Brain microvascular endothelial cell (primary cell): Measurements from ENCODE around the gene GLDN.

Source experiments
- DNase-seq: peaks from one replicate; pipeline ENCODE4 v3.0.0-alpha.2; 2020
- H3K27ac ChIP-seq: fragments of 250-450 bp; sonication (Bioruptor Pico); 2 replicates; pipeline ENCODE4 v1.5.1; 2020; ENCODE audit warnings: mild to moderate bottlenecking, moderate library complexity
- H3K27me3 ChIP-seq: fragments of 250-450 bp; sonication (Bioruptor Pico); replicated peaks from 2 replicates; pipeline ENCODE4 v1.5.1; 2020; ENCODE audit warnings: mild to moderate bottlenecking
- H3K36me3 ChIP-seq: fragments of 250-450 bp; sonication (Bioruptor Pico); replicated peaks from 2 replicates; pipeline ENCODE4 v1.5.1; 2020; ENCODE audit warnings: mild to moderate bottlenecking
- H3K4me3 ChIP-seq: 2 replicates; pipeline ENCODE4 v1.5.1; 2011; ENCODE audit warnings: low read depth, mild to moderate bottlenecking, control low read depth, low read length, moderate library complexity
- CTCF ChIP-seq: IDR thresholded peaks from 2 replicates; pipeline ENCODE4 v1.5.1; 2011; ENCODE audit warnings: low read depth, mild to moderate bottlenecking, moderate library complexity, low read length, control low read depth, inconsistent platforms; ENCODE audit errors: missing control alignments
- in situ Hi-C: cut with HindIII; loops from 2 replicates; pipeline ENCODE4 v1.10.0; 2017; ENCODE audit warnings: low sequenced_read_pairs, low pct_ligation_motif_present

GLDN gene

GRCh38 chr15:51401872-51402517 lies 60.5 kb downstream of the GLDN start:
- Histone ChIP-seq H3K27ac (no peak overlapping the region), H3K4me3 (no peak overlapping the region), H3K36me3 (no peaks in the 10 kb centered on the region), H3K27me3 (peaks cover 36% of the 10 kb centered on the region)
- in situ Hi-C loops, result no loop called here
- peak; percentile 86 for TF ChIP-seq CTCF
- peak; percentile 40 for DNase-seq

- H3K4me3 ChIP-seq, result no peak overlapping the region
- no peaks in the 10 kb centered on the region for H3K36me3 ChIP-seq
- H3K27ac ChIP-seq, result no peak overlapping the region
- in situ Hi-C loops, result no loop called here
- peaks cover 31% of the 10 kb centered on the region for H3K27me3 ChIP-seq
- peak; percentile 73 for TF ChIP-seq CTCF
- peak; percentile 60 for DNase-seq
Observed at GRCh38 chr15:51403072-51403878, 61.8 kb downstream of the GLDN start.

- TF ChIP-seq CTCF, result no peak
- DNase-seq, result no peak
- in situ Hi-C loops, result no loop called here
- H3K27me3 ChIP-seq, result peaks cover 24% of the 10 kb centered on the region
- H3K36me3 ChIP-seq, result no peaks in the 10 kb centered on the region
- H3K4me3 ChIP-seq, result no peak overlapping the region
- no peak overlapping the region for H3K27ac ChIP-seq
Observed at GRCh38 chr15:51403946-51404695, 62.7 kb downstream of the GLDN start.

- no peaks in the 10 kb centered on the region for H3K36me3 ChIP-seq
- no peak overlapping the region for H3K4me3 ChIP-seq
- DNase-seq, result no peak
- H3K27me3 ChIP-seq, result peaks cover 18% of the 10 kb centered on the region
- in situ Hi-C loops, result no loop called here
- H3K27ac ChIP-seq, result no peak overlapping the region
- TF ChIP-seq CTCF, result no peak
Observed at GRCh38 chr15:51405693-51406523, 64.5 kb downstream of the GLDN start.

GRCh38 chr15:51414256-51414860 lies 72.9 kb downstream of the GLDN start:
- H3K36me3 ChIP-seq, result no peaks in the 10 kb centered on the region
- in situ Hi-C loops, result no loop called here
- TF ChIP-seq CTCF, result no peak
- no peak overlapping the region for H3K4me3 ChIP-seq
- no peaks in the 10 kb centered on the region for H3K27me3 ChIP-seq
- H3K27ac ChIP-seq, result no peak overlapping the region
- DNase-seq, result no peak
